ENCODE results near the gene DNMT1.
"Not testable (repeated sequence)": the region's sequence is repeated elsewhere in the genome, so short reads cannot be mapped to it uniquely, and the experiment has no call there.

DNMT1 gene

GRCh38 chr19:10194500-10195198 is at the start of gene DNMT1:
Gene DNMT1, minus strand, starts transcription at chr19:10194953. Its CDS starts 54 bp downstream, at chr19:10194899.
- peak; percentile 94 for DNase-seq

DNA sequence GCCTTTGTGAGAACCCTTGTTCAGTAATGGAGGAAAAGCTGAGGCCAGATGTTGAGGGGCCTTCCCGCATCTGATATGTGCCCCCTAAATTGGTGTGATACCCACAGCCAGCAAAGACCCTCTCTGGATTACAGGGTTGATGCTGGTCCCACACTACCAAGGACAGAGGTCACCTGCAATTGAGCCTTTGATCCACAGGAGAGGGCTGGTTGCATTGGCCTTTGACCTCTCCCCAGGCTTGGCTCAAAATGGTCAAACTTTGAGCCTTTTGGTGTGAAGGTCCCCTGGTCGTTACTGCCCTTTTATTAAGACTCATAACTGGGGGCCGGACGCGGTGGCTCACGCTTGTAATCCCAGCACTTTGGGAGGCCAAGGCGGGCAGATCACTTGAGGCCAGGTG is 48.9 kb upstream of the DNMT1 start:
- no peak for DNase-seq

- DNase-seq = not testable (repeated sequence)
Observed at GRCh38 chr19:10241826-10242449, 47.2 kb upstream of the DNMT1 start.

DNA sequence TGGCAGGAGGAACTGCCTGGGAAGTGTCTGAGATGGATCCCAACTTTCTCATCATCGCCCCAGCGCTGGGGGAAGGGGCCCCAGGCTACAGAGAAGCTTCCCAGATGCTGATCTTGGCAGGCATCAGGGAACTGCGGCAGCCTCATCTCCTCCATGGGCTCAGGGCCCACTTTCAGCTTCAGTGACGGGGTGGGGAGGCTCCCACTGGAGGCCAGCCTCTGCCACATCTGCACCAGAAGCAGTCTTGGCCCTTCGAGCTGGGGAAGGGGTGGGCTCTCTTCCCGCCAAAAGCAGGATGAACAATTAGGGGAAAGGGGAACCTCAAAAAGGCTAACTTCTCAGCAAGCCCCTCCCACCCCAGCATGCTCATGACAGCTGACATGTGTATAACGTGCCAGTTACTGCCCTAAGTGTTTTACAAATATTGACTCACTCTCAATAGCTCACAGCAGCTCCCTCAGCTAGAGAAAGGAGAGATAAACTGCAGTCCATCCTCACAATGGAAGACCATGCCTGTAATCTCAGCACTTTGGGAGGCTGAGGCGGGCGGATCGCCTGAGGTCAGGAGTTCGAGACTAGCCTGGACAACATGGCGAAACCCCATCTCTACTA is 43.5 kb upstream of the DNMT1 start:
- DNase-seq = no peak

DNA sequence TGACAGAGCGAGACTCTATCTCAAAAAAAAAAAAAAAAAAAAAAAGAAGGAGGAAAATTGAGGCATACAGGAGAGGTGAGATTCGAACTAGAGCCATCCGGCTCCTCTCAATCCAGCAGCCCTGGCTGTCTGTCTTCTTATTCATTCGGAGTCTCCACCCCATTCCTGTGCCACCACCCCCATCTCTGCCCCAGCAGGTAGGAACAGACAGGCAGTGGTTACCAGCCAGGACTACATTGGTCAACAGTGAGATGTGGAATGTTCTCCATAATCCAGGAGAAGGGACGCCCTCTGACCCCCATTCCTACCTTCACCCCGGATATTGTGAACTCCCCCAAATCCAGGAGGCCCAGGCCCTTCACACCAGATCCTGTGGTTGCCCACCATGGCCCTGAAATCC is 42.9 kb upstream of the DNMT1 start:
- no peak for DNase-seq

DNA sequence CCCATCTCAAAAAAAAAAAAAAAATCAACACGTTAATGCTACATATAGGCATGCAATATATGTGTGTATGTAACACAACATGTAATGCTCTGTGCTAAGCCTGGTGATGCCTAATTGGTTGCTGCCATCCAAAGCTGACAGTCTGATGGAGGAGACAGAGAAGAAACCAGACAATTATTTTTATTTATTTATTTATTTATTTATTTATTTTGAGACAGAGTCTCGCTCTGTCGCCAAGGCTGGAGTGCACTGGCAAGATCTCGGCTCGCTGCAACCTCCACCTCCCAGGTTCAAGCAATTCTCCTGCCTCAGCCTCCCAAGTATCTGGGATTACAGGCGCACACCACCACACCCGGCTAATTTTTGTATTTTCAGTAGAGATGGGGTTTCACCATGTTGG is 40.7 kb upstream of the DNMT1 start:
- not testable (repeated sequence) for DNase-seq

DNA sequence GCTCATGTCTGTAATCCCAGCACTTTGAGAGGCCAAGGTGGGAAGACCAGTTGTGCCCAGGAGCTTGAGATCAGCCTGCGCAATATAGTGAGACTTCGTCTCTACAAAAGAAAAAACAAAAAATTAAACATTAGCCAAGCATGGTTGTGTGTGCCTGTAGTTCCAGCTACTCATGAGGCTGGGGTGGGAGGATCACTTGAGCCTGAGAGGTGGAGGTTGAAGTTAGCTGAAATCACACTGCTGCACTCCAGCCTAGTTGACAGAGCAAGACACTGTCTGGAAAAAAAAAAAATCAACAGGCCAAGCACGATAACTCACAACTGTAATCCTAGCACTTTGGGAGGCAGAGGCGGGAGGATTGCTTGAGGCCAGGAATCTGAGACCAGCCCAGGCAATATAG is 40.2 kb upstream of the DNMT1 start:
- DNase-seq = no peak

GRCh38 chr19:10233946-10234345 is 39.2 kb upstream of the DNMT1 start:
- no peak for DNase-seq

DNA sequence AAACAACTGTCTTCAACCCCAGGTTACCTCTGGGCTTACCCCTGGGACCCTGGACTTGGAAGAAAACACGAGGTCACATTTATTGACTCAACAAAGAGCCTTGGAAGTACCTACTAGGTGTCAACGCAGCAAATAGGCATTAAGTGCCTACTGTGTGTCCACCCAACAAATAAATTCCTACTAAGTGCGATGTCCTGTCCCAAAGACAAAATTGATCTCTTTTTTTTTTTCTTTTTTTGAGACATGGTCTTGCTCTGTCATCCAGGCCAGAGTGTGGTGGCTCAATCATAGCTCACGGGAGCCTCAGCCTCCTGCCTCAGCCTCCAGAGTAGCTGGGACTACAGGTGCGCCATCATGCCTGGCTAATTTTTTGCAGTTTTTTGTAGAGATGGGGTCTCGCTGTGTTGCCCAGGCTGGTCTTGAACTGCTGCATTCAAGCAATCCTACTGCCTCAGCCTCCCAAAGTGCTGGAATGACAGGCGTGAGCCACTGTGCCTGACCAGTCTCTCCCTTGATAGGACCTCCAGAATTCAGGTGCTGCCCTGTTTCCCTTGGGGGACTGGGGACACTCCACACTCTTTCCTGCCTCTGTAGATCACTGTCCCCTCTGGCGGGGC is 37.0 kb upstream of the DNMT1 start:
- DNase-seq = no peak

DNA sequence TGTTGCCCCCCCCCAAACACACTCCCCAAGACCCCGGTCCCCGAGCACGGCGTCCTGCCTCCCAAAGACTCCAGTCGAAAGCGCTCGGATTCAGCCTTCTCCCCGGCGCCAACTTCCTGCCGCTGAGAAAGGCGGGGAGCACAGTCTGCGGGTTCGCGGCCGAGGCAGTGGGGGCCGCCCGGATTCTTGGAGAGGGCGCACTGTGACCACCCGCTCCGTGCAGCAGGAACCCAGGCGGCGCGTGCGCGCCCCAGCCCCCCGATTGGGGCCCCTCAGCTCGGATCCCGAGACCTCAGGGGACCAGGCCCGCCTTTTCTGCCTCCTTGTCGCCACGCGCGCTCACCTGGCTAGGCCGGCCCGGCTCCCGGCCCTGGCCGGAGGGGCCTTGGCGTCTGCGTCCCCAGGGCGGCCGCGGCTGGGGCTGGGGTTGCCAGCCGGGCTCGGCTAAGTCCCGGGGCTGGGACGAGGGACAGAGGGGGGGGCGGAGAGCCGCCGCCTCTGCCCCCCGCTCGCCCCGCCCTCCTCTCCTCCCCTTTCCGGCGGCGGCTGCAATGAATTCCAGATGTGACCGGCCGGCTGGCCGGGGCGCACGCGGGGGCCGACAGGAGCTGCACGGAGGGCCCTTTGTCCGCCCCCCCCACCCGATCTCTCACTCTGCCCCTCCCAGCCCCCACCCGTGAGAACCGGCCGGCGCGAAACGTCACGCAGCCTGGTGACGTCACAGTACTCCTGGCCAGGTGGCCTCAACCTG is 36.3 kb upstream of the DNMT1 start, which contains the start of gene S1PR2:
TSS of gene S1PR2 (minus strand) at position 471 of the 751 bp plus-strand sequence. CDS start 6,426 bp downstream, outside the sequence.
- DNase-seq = peak; percentile 56

DNA sequence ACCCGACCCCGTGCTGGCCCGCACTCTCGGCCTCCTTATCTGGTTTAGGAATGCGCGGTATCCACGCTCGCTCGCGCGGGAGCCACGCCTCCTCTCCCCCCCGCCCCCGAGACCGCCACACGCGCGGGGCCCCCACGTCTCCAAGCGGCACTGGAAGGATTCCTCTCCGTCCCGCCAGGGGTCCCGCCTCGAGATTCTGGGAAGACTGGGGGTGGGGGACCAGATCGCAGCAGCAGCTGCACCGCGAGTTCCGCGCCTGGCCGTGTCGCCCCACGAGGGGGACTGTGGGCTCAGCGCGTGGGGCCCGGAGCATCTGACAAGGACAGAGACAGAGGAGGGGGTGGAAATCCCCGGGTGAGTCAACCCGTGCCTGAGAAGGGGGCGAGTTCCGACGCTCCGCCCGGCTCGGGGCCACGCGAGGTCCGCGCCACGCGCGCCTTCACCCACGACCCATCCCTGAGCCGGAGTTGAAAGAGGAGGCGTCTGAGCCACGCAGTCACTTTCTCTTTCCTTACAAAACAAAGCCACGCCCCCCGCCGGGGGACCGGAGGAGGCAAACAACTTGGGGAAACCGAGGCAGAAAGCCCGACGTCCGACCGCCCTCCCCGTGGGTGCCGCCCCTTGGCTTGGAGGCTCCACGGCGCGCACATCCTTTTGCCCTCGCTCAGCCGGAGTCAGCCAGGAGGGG is 35.6 kb upstream of the DNMT1 start:
- DNase-seq = no peak

DNA sequence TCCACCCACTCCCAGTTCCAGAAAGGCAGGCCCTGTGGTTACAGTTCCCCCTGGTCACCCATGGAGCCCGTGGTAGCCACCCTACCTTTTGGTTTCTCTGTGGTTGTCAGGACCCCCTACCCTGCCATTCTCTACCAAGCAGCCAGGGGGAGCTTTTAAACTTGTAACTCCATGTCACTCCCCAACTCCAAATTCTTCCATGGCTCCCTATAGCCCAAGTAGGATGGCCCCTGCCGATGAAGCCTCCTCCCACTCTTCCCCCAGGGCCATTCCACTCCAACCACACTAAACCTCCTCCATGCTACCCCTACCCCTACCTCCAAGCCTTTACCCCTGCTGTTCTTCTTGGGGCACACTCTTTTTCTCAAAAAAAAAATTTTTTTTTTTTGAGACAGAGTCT is 34.2 kb upstream of the DNMT1 start:
- no peak for DNase-seq

- DNase-seq = no peak
Observed at GRCh38 chr19:10228393-10228792, 33.6 kb upstream of the DNMT1 start.

DNA sequence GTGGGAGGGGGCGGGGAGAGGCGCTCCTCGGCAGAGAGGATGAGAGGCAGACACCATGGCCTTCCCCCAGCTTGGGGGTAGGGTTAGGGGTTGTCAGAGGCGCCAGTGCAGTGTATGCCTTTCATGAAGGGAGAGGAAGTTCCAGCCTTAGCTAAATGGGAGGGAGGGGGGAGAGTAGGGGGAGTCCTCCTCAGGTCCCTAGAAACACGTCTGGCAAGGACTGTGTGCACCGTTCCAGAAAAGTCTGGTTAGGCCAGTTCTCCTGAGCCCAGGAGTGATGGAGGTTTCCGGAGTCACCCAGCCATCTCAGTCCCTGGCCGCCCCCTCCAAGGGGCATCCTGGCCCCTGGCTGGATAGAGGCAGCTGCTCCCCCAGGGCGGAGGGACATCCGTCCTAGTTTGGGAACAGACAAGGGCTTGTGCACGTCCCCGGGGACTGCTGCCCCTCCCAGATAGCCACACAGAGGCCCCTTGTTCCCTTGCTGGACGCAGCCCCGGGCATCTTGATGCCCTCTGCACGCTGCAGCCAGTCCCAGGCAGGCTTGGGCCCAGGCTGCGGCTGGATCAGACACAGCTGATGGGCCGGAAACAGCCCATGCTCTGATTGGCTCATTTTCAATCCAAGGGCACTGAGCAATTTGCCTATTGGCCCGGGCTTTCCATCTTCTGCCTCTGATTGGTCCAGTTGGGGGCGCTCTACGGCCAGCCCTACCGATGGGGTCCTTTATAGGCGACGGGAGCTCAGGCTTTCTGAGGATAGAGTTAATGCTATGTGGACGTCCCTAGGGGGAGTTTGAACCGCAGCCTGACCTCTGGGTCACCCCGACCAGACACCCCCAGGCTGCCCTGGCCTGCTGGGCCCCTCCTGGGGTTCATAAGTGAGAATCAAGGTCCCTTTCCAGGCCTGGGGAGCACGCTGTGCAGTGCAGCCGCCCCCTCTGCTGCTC is 32.5 kb upstream of the DNMT1 start:
- no peak for DNase-seq

DNA sequence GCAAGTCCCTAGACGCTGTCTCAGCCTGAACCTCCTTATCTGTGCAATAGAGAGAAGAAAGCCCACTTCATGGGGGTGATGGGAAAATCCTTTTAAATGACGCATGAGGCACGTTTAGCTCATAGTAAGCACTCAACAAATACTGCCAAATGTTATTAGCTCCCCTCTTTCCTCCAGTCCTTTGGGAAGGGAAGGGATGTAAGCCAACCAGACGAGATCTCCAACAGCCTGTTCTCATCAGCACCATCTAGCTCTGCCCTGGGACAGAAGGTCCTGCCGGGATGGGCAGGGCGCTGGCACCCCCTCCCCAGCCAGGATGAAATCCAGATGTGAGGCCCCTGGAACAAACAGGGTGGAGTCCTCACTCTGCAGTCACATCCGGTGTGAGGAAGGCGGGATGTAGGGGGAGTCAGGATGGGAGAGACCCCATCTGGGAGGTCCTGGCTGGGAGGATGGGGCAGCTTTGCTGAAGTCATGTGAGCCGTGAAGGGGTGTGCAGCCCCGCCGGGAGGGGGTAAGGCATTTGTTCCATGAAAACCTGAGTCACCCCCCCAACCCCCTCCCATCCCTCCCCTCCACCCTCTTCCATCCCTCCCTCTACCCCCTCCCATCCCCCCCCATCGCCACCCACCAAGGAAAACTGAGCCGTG is 31.7 kb upstream of the DNMT1 start:
- DNase-seq = no peak

- DNase-seq = no peak
Observed at GRCh38 chr19:10226021-10226375, 31.2 kb upstream of the DNMT1 start.

DNA sequence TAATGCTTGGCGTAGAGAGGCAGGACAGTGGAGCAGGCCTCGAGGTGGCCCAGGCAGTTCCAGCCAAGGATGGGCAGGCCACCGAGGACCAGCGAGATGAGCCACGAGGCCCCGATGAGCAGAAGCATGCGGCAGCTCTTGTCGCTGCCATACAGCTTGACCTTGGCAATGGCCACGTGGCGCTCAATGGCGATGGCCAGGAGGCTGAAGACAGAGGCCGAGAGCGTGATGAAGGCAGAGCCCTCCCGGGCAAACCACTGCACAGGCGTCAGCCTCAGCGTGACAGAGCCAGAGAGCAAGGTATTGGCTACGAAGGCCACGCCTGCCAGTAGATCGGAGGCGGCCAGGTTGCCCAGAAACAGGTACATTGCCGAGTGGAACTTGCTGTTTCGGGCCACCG is 29.6 kb upstream of the DNMT1 start:
- DNase-seq = no peak

GRCh38 chr19:10223488-10224213 is 28.9 kb upstream of the DNMT1 start:
- DNase-seq = no peak

DNA sequence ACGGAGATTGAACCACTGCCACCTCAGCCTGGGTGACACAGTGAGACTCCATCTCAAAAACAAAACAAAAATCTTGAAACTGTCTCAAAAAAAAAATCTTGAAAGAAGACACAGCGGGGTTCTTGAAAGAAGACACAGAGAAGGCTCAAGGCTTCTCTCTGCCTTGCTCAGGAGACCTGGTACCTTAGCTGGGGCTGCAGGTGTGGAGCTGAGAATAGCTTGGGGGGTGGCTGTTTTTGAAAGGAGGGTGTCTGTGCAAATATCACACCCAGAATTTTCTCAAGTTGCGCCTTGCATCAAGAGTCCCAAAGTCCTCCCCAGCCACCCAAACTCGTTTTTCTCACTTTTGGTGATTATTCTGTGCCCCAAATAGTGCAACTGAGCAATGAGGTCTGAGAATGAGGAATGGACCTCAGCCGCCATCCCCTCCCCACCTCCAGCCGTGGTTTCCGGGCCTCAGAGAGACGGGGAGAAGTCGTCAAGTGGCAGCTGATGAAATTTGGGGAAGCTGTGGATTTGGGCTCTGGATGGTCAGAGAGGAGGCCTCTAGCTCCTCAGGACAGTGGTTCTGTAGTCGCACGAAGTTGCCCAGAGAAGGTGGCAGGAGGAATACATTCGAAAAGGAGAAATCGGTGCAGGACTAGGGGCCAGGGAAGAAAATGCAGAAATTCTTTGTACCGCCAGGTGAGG is 27.6 kb upstream of the DNMT1 start:
- DNase-seq = no peak

All from NCI-H2171 (cell line).